H9 (cell line): ENCODE data around the gene TSPAN9. TPM values are rescaled to one million over a fixed set of nuclear protein-coding genes. Genes with fewer than 3 reads are reported as not detected.

Experiments used
- DNase-seq: peaks from one replicate; pipeline ENCODE4 v3.0.0-alpha.2; 2017
- H2AFZ ChIP-seq: one replicate; pipeline ENCODE4 v1.6.1; 2013; ENCODE audit warnings: mild to moderate bottlenecking, low read length, control low read depth, moderate library complexity
- H2AK5ac ChIP-seq: 2 replicates; pipeline ENCODE4 v1.6.1; 2013; ENCODE audit warnings: low read length, control low read depth, mixed read lengths; ENCODE audit not compliant: insufficient read length
- H2BK120ac ChIP-seq: one replicate; pipeline ENCODE4 v1.6.1; 2013; ENCODE audit warnings: low read depth, mild to moderate bottlenecking, low read length, control low read depth, inconsistent platforms; ENCODE audit not compliant: poor library complexity, severe bottlenecking
- H2BK12ac ChIP-seq: 2 replicates; pipeline ENCODE4 v1.6.1; 2013; ENCODE audit warnings: low read length, control low read depth, mixed read lengths, low read depth; ENCODE audit not compliant: insufficient read length
- H2BK15ac ChIP-seq: 2 replicates; pipeline ENCODE4 v1.6.1; 2013; ENCODE audit warnings: low read depth, low read length, control low read depth
- H2BK20ac ChIP-seq: one replicate; pipeline ENCODE4 v1.6.1; 2013; ENCODE audit warnings: low read depth, mild to moderate bottlenecking, low read length, control low read depth, inconsistent platforms; ENCODE audit not compliant: poor library complexity, severe bottlenecking
- H2BK5ac ChIP-seq: 2 replicates; pipeline ENCODE4 v1.6.1; 2013; ENCODE audit warnings: low read length, control low read depth, mixed read lengths; ENCODE audit not compliant: insufficient read length
- H3K14ac ChIP-seq: 2 replicates; pipeline ENCODE4 v1.6.1; 2013; ENCODE audit warnings: low read length, control low read depth; ENCODE audit not compliant: insufficient read depth
- H3K18ac ChIP-seq: 2 replicates; pipeline ENCODE4 v1.6.1; 2013; ENCODE audit warnings: low read depth, mild to moderate bottlenecking, mixed read lengths, low read length, control low read depth; ENCODE audit not compliant: insufficient read length
- H3K23ac ChIP-seq: 2 replicates; pipeline ENCODE4 v1.6.1; 2013; ENCODE audit warnings: low read length, control low read depth, mixed read lengths, low read depth; ENCODE audit not compliant: insufficient read length
- H3K23me2 ChIP-seq: 2 replicates; pipeline ENCODE4 v1.6.1; 2013; ENCODE audit warnings: low read depth, mild to moderate bottlenecking, mixed read lengths, low read length, control low read depth; ENCODE audit not compliant: insufficient read length, poor library complexity, severe bottlenecking
- H3K27ac ChIP-seq: 2 replicates; pipeline ENCODE4 v1.5.1; 2013; ENCODE audit warnings: low read length, control low read depth, mixed read lengths, low read depth; ENCODE audit not compliant: insufficient read length
- H3K27me3 ChIP-seq: 2 replicates; pipeline ENCODE4 v1.6.1; 2013; ENCODE audit warnings: low read length, control low read depth, inconsistent platforms; ENCODE audit not compliant: insufficient read depth
- H3K4ac ChIP-seq: 2 replicates; pipeline ENCODE4 v1.6.1; 2013; ENCODE audit warnings: low read depth, mild to moderate bottlenecking, control low read depth, inconsistent platforms, low read length, moderate library complexity
- H3K4me1 ChIP-seq: 2 replicates; pipeline ENCODE4 v1.6.1; 2013; ENCODE audit warnings: low read length, control low read depth, inconsistent platforms; ENCODE audit not compliant: insufficient read depth
- H3K4me2 ChIP-seq: 2 replicates; pipeline ENCODE4 v1.6.1; 2013; ENCODE audit warnings: low read length, control low read depth, mixed read lengths; ENCODE audit not compliant: insufficient read length, insufficient read depth
- H3K56ac ChIP-seq: 2 replicates; pipeline ENCODE4 v1.6.1; 2013; ENCODE audit warnings: low read depth, mild to moderate bottlenecking, mixed read lengths, low read length, control low read depth; ENCODE audit not compliant: insufficient read length
- H3K79me1 ChIP-seq: 2 replicates; pipeline ENCODE4 v1.6.1; 2013; ENCODE audit warnings: low read depth, mild to moderate bottlenecking, moderate library complexity, low read length, control low read depth, inconsistent platforms; ENCODE audit not compliant: insufficient read depth, poor library complexity, severe bottlenecking
- H3K79me2 ChIP-seq: 2 replicates; pipeline ENCODE4 v1.6.1; 2013; ENCODE audit warnings: low read length, control low read depth, inconsistent platforms; ENCODE audit not compliant: insufficient read depth
- H3K9ac ChIP-seq: 2 replicates; pipeline ENCODE4 v1.6.1; 2013; ENCODE audit warnings: low read length, control low read depth, mixed read lengths; ENCODE audit not compliant: insufficient read length; ENCODE audit errors: extremely low read depth
- H3K9me3 ChIP-seq: one replicate; pipeline ENCODE4 v1.6.1; 2013; ENCODE audit warnings: low read depth, low read length, inconsistent platforms; ENCODE audit not compliant: control insufficient read depth
- H3T11ph ChIP-seq: one replicate; pipeline ENCODE4 v1.6.1; 2013; ENCODE audit warnings: mild to moderate bottlenecking, low read length, control low read depth, inconsistent platforms
- H4K20me1 ChIP-seq: one replicate; pipeline ENCODE4 v1.6.1; 2013; ENCODE audit not compliant: control insufficient read depth, insufficient read length, insufficient read depth
- H4K5ac ChIP-seq: 2 replicates; pipeline ENCODE4 v1.6.1; 2013; ENCODE audit warnings: low read depth, mild to moderate bottlenecking, mixed read lengths, low read length, control low read depth; ENCODE audit not compliant: insufficient read length
- H4K8ac ChIP-seq: replicated peaks from 2 replicates; pipeline ENCODE4 v1.6.1; 2013; ENCODE audit warnings: low read length, control low read depth, mixed read lengths, low read depth; ENCODE audit not compliant: insufficient read length
- H4K91ac ChIP-seq: 2 replicates; pipeline ENCODE4 v1.6.1; 2013; ENCODE audit warnings: low read depth, mild to moderate bottlenecking, moderate library complexity, mixed read lengths, low read length, control low read depth; ENCODE audit not compliant: insufficient read length
- H3K27ac Mint-ChIP-seq, 3 experiments: 2 replicates in 2 of 3; 3 replicates in 1 of 3; pipeline ENCODE4 v1.8.0; 2020 to 2021; ENCODE audit warnings: mixed read lengths in 3 of 3, mild to moderate bottlenecking in 1 of 3, moderate library complexity in 1 of 3
- H3K27me3 Mint-ChIP-seq: 2 replicates; pipeline ENCODE4 v1.8.0; 2021; ENCODE audit warnings: low read depth, mild to moderate bottlenecking, moderate library complexity, mixed read lengths
- H3K36me3 Mint-ChIP-seq, 3 experiments: 2 replicates in 2 of 3; 3 replicates in 1 of 3; pipeline ENCODE4 v1.8.0; 2020 to 2021; ENCODE audit warnings: low read depth in 3 of 3, mixed read lengths in 3 of 3; ENCODE audit not compliant: insufficient read depth in 1 of 3
- H3K4me1 Mint-ChIP-seq, 2 experiments: 2 replicates each; pipeline ENCODE4 v1.8.0; 2020; ENCODE audit warnings: mixed read lengths in 2 of 2
- H3K4me3 Mint-ChIP-seq, 2 experiments: 2 replicates in 1 of 2; 3 replicates in 1 of 2; pipeline ENCODE4 v1.8.0; 2020 to 2021; ENCODE audit warnings: mild to moderate bottlenecking in 2 of 2, mixed read lengths in 2 of 2, moderate library complexity in 1 of 2
- H3K9me3 Mint-ChIP-seq, 2 experiments: 2 replicates in 1 of 2; 3 replicates in 1 of 2; pipeline ENCODE4 v1.8.0; 2020; ENCODE audit warnings: mild to moderate bottlenecking in 2 of 2, mixed read lengths in 2 of 2, moderate library complexity in 1 of 2
- CTCF ChIP-seq: fragments of 200-600 bp; sonication (generic); conservative IDR thresholded peaks from 3 replicates; pipeline ENCODE4 v1.8.0; 2021; ENCODE audit warnings: antibody characterized with exemption, mild to moderate bottlenecking
- WGBS: extraction: QIAGEN DNeasy Blood & Tissue Kit; methylation state at CpG from one replicate; pipeline ENCODE4 v1.1.7; 2013; ENCODE audit warnings: missing lambda C conversion rate, low lambda C conversion rate, mixed read lengths; ENCODE audit not compliant: insufficient read length; ENCODE audit errors: extremely low coverage; 5-methylcytosine and 5-hydroxymethylcytosine counted together
- total RNA-seq: library from RNA; stranded (reverse); gene quantifications from 2 replicates; pipeline ENCODE4 v1.2.1, GENCODE V29; 2021

TSPAN9 gene
- total RNA-seq, 1 experiment from 2014 or later = 19.0 TPM

GRCh38 chr12:3201339-3202051 is 124.3 kb downstream of the TSPAN9 start:
- H2AFZ ChIP-seq = no peak overlapping the region
- H3K4me2 ChIP-seq = peak overlapping the region; percentile 65
- no peaks in the 10 kb centered on the region for H3K9me3 ChIP-seq
- Mint-ChIP-seq H3K27me3 (peaks cover 43% of the 10 kb centered on the region), H3K27ac (no peak overlapping the region), H3K4me3 (peak overlapping the region; percentile 53 to 82), H3K4me1 (peaks cover 47 to 48% of the 10 kb centered on the region in 2 experiments), H3K36me3 (peaks cover 3 to 4% (median 3%) of the 10 kb centered on the region in 3 experiments; a peak in 3 of 7 replicates), H3K9me3 (peaks cover 0 to 3% of the 10 kb centered on the region in 2 experiments; a peak in 1 of 5 replicates)
- no peaks in the 10 kb centered on the region for H4K20me1 ChIP-seq
- DNase-seq = no peak
- H3K56ac ChIP-seq = no peak overlapping the region
- H4K5ac ChIP-seq = no peak overlapping the region
- H3K79me1 ChIP-seq = no peaks in the 10 kb centered on the region
- H4K8ac ChIP-seq = no peak overlapping the region
- H4K91ac ChIP-seq = no peak overlapping the region
- H3K9ac ChIP-seq = no peak overlapping the region
- H2BK20ac ChIP-seq = no peak overlapping the region
- no peak overlapping the region for H2BK120ac ChIP-seq
- H3K23me2 ChIP-seq = peaks cover 14% of the 10 kb centered on the region
- no peak overlapping the region for H3K14ac ChIP-seq
- no CpG with 5 or more reads among the region's 10 CpGs for WGBS
- no peak overlapping the region for H2AK5ac ChIP-seq
- H2BK5ac ChIP-seq = no peak overlapping the region
- no peak overlapping the region for H3K18ac ChIP-seq
- no peak overlapping the region for H3T11ph ChIP-seq
- H2BK15ac ChIP-seq = no peak overlapping the region
- peaks cover 13% of the 10 kb centered on the region; the same call in 1 of the 2 replicates for H3K27me3 ChIP-seq
- peaks cover 1% of the 10 kb centered on the region; the same call in 1 of the 2 replicates for H3K4me1 ChIP-seq
- H2BK12ac ChIP-seq = no peak overlapping the region
- H3K23ac ChIP-seq = no peak overlapping the region
- no peak overlapping the region for H3K4ac ChIP-seq
- no peak for TF ChIP-seq CTCF
- H3K79me2 ChIP-seq = no peaks in the 10 kb centered on the region
- no peak overlapping the region for H3K27ac ChIP-seq
